GM18499 (cell line): ENCODE data around the gene FBP1.

Experiments used
- ATAC-seq: cut with Tn5 transposase; IDR thresholded peaks from one replicate; pipeline ENCODE4 v1.9.1; 2021; ENCODE audit warnings: moderate number of reproducible peaks; ENCODE audit not compliant: insufficient read depth, unreplicated experiment

The FBP1 gene

DNA sequence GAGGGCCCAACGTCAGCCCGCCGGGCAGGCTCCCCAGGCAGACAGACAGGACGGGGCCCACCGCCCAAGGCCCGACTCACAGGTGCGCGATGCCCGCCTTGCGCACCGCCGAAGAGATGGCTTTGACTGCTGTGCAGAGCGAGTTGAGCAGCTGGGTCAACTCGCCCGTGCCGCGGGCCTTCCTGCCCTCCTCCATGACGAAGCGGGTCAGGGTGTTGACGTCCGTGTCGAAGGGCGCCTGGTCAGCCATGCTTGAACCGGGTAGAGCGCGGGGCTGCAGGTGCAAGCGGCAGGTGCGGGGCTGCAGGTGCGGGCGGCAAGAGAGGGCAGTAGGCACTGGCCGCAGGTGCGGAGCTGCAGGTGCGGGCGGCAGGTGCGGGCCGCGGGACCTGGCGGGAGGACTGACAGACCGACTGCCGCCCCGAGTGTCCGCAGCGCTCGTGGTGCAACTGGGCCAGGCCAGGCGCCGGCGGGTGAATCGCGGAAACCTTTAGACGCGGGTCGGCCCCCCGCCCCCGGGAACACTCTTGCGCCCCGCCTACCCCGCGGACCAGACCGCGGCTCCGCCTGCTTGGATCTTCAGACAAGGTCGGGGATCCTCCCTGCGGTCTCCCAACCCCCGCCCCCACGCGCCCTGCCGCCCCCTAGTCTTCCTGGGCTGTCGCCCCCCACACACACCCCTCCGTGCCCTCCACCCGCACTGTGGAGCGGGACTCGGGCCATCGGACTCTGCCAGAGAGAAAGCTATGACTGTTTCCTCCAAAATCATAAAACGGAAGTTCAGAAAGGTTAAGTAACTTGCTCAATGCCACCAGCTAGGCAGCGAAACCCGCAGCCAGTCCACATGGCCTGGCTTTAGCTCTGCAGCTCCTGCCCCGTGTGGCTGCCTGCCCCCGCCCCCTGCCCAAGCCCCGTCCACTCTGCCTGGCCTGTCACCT is at the start of gene FBP1:
Gene FBP1 (minus strand): TSS at position 458 of the 938 bp plus-strand sequence. CDS start 208 bp downstream, at position 250.
- no peak for ATAC-seq

DNA sequence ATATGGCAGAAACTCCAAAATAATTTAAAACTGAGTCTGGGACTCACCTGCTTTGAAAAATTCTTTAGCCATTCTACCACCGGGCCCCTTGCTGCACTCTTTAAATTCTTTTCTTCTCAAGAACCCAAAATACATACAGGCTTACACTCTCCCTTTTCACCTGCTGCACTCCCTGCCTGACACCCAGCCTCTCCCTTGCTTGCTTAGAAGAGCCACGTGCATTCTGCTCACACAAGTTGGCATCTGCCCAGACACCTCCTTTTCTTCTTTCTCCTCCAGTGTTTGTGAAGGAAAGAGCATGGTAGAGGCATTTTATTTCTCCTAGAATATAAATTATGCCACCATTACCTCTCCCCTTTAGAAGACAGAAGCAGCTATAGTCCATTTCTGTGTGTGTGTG is 48.1 kb upstream of the FBP1 start:
- no peak for ATAC-seq

DNA sequence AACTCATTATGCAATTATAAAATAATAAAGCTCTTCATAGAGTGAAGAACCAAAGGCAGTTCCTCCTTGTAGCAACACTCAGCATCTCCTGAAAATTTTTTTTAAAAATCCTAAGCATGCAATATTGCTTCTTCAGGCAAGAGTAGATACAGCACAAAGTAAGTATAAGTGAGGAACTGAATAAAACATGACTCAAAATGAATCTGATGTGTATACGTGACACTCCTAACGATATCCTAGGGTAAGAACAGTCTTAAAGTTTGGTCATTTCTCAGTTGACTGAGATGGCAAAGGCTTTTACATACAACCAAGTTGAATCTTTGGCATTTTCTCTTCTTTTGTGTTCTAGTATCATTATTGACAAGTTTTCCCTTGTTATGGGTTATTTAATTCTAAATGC is 46.0 kb upstream of the FBP1 start:
- no peak for ATAC-seq

DNA sequence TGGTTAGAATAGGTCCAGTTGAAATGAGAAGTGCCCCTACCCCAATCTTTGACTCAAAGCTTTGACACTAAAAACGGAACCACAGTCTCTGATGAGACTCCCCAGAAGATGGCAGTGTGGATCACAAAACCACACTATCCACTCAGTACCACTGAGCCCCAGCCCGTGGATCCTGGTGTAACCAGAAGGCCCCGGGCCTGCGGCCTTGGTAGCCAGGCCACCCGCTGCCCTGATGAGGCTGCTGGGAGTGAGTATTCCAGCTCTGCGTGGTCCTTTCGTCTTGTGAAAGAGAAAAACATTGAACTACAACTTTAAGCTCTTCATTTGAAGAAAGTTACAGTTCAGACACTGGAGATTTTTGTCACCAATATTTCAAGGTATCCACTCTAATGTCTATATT is 42.2 kb upstream of the FBP1 start:
- ATAC-seq, result no peak

DNA sequence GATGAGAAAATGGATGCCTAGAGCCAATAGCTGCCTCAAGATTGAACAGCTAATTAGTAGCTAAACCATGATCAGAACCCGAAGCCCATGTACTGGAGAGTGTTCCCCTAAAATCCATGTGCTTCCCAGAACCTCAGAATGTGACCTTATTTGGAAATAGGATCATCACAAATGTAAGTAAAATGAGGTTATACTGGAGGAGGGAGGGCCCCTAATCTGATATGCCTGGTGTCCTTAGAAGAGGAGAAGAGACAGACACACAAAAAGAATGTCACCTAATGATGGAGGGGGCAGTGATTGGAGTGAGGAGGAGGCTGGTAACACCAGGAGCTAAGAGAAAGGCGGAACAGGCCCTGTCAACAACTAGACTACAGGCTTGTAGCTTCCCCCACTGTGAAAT is 41.3 kb upstream of the FBP1 start:
- ATAC-seq, result no peak

DNA sequence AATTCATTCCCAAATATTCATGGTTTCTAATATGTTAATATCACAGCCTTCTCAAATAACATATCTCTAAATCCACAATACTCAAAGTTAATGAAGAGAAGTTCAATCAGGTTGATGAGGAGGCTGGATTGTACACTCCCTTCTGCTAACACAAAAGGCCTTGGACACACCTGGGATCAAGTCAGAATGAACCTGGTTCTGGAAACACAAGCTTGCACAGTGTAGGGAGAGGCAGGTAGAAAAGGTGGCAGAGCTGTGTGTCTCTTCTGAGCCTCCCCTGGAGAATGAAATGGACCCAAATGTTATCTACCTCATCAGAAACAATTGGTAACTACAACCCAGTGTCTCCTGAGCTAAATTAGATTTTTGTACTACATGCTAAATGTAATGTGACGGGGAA is 40.7 kb upstream of the FBP1 start:
- ATAC-seq, result no peak

DNA sequence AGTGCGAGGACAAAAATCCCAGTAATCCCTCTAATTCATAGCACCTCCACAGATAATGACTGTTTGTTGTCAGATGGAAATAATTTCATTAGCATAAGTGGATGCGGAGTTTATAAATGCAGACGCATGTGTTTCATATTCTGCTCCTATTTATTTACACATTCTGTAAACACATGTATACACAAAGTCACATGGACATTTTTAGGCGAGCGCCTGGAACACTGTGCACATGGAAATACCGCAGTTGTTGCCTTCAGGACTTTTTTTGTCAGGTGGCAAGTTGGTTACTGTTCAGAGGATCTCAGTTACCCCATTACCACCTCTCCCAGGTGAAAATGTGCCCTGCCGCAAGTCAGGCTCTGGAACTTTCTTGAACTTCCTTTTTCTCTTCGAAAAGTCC is 40.3 kb upstream of the FBP1 start:
- ATAC-seq, result no peak

DNA sequence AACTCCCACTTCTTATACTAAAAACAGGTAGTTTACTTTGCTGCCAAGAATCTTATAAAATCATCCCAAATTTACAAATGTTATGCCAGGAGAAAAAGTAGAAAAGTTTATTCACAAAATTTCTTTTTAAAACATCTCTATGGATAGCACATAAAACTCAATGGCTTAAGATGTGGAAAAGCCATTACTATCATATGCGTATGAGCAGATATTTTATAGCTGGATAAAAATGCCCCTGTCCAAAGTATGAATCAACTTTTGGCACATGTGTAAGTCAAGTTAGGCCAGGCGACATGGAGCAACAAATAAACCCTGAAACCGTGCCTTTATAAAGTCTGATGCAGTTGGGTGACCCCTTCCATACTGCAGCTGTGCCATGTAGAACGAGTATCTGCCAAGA is 38.6 kb upstream of the FBP1 start:
- no peak for ATAC-seq

DNA sequence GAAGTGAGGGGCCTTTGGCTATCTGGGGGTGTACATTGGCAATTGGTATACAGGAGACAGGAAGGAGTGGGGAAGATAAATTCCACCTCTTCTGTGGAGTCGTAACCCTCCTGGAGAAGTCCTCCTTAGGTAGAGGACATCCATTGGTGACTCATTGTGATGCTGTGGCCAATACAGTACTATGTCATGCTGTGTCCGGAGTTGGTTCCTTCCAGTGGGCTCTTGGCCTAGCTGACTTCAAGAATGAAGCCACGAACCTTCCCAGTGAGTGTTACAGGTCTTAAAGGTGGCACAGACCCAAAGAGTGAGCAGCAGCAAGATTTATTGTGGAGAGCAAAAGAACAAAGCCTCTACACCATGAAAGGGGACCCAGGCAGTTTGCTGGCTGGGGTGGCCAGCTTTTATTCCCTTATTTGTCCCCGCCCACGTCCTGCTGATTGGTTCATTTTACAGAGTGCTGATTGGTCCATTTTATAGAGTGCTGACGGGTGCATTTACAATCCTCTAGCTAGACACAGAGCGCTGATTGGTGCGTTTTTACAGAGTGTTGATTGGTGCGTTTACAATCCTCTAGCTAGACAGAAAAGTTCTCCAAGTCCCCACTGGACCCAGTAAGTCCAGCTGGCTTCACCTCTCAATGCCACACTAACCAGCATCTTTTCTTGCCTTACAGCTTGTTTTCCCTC is 37.3 kb upstream of the FBP1 start:
- ATAC-seq, result no peak

DNA sequence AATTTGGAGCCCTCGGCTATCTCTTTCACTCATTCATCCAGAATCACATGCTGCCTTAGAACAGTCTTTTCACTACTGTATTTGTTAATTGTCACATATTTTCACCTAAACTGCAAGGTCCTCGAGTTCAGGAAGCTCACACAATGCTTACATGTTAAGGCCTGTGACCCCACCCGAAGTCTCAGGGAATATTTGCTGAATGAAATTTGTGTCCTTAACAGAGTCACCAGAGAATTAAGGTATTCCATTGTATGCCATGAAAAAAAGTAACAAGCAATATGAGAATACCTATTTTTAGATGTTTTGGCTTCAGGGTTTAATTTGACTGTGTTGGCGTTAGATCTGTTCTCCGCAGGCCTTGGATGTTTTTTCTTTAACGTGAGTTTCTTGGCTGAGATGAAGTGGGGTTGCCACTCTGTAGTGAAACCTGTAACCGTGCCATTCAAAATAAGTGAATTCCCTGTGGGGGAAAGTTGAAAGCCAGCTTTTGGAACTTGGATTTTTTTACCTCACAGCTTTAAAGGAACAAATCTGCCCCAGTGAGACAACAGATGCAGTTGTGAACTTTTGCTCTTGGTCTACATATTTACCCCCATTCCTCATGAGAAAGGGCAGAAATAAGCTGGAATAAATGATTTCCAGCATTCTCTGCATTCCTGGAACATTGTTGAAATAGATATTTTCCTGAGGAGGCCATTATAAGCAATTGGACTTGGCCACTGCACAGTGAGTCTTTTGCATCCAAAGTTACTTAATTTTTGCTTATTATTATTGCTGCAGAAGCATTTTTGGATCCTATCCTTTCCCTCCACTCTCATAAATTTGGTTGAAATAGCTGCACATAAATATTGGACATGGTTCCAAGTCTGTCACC is 35.9 kb upstream of the FBP1 start:
- no peak for ATAC-seq

DNA sequence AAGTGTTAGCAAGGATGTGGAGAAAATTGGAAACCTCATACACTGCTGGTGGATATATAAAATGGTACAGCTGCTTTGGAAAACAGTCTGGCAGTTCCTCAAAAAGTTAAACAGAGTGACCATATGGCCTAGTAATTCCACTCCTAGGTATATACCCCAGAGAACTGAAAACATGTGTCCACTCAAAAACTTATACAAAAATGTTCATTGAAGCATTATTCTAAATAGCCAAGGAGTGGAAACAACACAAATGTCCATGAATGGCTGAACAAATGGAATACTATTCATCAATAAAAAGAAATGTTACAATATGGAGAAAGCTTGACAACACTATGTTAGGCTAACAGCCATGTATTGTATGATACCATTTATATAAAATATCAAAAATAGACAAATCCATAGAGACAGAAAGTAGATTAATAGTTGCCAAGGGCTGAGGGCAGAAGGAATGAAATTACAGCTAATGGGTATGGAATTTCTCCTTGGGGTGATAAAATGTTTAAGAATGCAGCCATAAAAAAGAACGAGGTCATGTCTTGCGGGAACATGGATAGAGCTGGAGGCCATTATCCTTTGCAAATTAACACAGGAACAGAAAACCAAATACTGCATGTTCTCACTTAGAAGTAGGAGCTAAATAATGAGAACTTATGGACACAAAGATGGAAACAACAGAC is 33.6 kb upstream of the FBP1 start:
- no peak for ATAC-seq

DNA sequence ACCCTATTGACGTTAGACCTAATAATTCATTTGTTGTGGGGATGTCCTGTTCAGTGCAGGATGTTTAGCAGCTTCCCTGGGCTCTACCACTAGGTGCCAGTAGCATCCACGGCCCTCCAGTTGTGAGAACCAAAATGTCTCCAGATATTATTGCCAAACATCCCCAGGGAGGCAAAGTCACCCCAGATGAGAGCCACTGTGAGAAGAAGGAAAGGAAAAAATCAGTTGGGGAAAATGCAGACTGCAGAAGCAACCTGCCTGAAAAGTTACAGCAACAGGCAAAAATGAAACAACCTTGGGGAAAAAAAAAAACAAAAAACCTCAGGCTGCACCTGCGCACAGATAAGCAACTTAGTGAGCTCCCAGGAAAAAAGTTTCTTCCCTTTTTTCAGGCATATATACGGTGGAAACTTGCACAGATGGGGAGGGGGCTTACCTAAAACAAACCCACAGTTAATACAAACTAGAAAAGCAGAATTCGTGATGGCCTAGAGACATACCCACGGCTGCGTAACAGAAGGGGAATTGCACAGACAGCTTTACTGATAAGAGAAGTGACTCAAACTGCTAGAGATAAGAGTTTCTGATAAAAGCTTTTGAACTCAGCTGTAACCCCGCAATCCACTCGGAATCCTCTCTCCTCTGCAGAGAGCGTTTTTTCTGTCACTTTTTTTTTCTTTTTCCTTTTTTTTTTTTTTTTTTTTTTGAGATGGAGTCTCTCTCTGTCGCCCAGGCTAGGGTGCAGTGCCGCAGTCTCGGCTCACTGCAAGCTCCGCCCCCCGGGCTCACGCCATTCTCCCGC is 29.8 kb upstream of the FBP1 start:
- ATAC-seq, result no peak

DNA sequence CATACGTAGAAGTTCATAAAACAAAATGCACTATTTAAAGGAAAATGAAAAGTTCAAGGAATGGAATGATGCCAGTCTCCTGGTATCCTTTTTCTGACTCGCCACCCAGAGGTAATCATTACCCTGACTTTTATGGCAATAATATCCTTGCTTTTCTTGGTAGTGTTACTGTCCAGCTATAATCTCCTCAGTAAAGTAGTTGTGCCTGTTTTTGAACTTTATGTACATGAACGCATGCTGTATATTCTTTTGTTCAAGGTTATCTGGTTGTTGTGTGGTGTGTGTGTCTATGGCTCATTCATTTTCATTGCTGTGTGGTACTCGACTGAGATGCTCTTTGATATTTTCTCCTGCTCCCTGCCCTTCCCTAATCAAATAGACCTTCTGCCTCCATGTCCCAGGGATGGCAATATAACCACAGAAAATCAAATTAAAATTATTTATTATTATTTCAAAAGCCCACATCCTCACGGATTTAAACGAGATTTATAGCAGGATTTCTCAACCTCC is 29.2 kb upstream of the FBP1 start:
- ATAC-seq, result no peak

DNA sequence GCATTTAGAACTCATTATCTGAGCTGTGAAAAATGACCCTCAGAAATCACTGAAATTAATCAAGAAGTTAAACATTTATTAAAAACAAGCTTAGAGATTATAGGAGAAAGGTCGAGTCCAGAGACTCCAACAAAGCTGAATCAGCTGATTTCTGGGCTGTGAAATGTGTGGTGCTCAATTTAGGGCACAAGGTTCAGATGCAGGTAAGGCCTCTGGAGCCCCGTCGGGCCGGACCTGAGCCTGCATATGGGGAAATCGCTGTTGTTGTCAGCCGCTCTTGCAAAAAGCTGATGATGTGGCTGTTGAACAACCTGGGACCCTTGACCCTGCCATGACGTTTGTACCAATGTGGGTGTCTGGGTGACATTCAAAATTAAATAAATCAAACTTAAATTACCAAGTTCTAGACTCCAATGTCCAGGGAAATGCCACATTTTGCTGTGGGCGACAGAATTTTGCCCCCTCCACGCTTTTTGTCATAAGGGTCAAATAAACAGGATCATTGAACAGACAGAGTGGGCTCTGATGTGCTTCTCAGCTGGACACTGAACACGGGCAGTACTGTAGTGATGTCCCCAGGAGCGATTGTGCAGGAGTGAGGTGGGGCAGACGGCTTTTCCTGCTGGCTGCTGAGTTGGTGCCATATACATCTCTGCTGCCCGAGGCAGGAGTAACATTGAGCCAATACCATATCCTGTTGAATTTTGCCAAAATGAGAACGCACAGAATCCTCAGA is 27.2 kb upstream of the FBP1 start:
- ATAC-seq, result no peak

DNA sequence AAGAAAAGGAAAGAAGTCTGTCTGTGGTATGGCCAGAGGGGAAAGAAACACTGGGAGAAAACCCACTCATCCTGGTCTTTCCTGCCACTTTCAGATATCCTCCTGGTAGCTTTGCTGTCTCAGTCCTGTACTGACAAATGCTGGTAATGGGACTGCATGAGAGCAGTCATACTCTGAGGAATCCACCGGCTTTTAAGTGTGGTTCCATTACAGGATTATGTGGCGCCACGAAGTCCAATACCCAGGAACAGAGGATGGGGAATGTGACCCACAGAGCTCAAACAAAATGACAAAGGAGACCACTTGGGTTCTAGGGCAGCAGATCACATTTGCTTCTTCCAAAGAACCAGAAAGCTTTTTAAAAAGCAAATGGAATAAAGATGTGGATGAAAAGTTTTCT is 26.3 kb upstream of the FBP1 start:
- no peak for ATAC-seq

DNA sequence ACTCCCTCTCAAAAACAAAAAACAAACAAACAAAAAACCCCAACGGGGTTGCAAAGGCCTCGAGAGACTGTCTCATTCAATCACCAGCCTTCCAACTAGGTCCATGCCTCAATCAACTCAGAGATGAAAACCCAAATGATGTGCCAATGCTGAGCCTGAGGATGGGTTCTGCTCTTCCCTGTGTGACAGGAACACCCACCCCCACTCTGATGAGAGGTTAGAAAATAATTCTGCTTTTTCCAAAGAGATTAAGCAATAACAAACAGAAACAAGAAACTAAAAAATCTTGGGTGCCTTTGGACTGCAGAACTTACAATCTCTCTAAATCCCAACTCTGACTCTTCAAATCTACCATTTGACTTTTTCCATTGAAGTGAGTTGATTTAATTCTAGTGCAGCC is 25.5 kb upstream of the FBP1 start:
- no peak for ATAC-seq

DNA sequence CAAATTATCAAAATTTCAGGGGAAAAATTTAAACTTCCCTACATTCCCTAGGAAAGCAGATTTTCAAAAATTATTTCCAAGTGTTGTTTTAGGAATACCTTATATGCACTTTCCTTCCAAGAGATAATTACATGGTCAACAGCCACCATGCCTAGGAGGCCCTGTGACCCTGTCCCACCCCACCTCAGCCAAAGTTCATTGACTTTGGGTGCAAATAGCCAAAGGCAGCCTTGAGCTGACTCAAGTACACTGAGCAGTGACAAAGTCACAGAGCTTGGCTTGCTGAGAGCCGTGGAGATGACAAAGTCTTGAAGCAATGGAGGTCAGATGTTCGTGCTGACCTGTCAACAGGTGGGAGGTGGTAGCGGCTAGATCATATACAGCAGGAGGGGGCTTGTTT is 24.3 kb upstream of the FBP1 start:
- ATAC-seq, result no peak

DNA sequence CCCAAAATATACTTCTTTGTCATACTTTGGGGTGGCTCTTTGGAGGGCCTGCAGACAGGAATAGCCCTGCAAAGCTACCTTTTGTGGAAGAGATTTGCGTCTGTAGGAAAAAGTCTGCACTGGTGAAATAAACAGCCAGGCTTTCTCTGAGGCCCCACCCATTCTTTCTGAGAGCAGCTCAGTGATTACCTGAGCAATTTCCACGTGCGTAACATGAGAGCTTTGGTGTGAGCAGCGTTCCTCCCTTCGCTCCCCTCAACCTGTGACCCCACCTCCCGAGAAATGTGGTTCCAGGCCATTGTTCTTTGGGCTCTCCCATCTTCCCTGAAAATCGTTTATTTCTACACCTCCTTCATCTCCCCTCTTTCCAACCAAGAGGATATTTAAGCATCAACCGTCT is 23.8 kb upstream of the FBP1 start:
- ATAC-seq, result no peak
